Testis (tissue), 2 donors: Measurements from ENCODE around the gene PPA1.

ENCODE experiments used
- POLR2A ChIP-seq: fragments of 450-650 bp; IDR thresholded peaks from one replicate; pipeline ENCODE4 v1.6.1; 2017; ENCODE audit warnings: antibody characterized with exemption, mild to moderate bottlenecking, moderate library complexity
- TF ChIP-seq, protein P1 (sequence below), 3 experiments: fragments of 450-650 bp in 2 of 3; fragments of 200-600 bp in 1 of 3; sonication (generic) in 1 of 3; IDR thresholded peaks; one replicate each; pipeline ENCODE4 v1.5.1; 2016 to 2019; ENCODE audit warnings: antibody characterized with exemption in 3 of 3, mild to moderate bottlenecking in 2 of 3, moderate library complexity in 1 of 3

DNA sequence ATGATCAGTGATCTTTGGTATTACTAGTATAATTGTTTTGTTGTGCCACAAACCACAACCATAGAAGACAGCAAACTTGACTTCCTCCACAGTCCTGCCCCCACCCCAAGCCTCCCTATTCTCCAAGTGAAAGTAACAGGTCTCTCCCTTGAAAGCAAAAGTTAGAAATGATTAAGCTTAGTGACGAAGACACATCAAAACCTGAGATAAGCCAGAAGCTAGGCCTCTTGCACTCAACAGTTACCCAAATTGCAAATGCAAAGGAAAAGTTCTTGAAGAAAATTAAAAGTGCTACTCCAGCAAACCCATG lies 70.4 kb downstream of the PPA1 start:
- TF ChIP-seq, protein P1, sequence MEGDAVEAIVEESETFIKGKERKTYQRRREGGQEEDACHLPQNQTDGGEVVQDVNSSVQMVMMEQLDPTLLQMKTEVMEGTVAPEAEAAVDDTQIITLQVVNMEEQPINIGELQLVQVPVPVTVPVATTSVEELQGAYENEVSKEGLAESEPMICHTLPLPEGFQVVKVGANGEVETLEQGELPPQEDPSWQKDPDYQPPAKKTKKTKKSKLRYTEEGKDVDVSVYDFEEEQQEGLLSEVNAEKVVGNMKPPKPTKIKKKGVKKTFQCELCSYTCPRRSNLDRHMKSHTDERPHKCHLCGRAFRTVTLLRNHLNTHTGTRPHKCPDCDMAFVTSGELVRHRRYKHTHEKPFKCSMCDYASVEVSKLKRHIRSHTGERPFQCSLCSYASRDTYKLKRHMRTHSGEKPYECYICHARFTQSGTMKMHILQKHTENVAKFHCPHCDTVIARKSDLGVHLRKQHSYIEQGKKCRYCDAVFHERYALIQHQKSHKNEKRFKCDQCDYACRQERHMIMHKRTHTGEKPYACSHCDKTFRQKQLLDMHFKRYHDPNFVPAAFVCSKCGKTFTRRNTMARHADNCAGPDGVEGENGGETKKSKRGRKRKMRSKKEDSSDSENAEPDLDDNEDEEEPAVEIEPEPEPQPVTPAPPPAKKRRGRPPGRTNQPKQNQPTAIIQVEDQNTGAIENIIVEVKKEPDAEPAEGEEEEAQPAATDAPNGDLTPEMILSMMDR (IDR thresholded peaks at IDR 0.05) = no peak
- TF ChIP-seq POLR2A = no peak
